Ammon's horn (tissue), 1 donor: ENCODE data around the gene UBE2D2.

ENCODE experiments used
- DNase-seq: peaks from one replicate; pipeline ENCODE4 v3.0.0-alpha.2; 2016; ENCODE audit warnings: low spot score

Gene UBE2D2

DNA sequence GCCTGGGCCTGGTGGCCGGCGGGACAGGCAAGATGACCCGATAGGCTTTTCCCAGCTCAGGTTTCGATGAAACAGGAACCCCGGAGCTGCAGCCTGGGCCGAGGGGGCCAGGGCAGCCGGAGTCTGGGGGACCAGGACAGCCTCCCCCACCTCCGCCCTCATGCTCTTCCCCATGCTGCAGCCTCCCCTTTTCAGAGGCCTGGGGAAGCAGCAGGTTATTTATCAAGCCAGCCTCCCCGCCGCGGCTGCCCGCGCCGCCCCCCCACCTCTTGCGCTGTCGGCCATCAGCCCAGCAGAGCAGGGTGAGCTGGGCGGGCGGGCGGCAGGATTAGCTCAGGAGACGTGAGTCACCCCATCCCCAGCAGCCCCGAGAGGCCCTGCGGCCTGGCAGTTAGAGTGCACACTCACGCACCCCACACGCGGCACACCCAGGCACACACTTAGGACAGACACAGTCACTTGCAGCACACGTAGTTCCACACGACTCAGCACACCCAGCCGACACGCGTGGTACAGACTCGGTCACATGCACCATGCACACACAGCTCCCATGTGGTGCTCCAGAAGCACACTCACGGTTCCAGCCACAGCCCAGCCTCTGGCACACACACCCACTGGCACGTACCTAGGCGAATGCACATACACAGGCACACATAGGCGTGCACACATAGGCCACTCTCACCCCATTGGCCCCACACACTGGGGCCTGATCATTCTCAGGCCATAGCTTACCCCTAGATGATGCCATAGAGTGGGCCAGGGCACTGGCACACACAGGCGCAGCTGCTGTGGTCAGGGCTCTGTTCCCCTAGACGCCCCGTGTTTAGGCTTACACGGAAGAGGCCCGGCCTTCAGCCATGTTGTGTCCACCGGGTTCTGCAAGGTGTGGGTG lies 100.0 kb downstream of the UBE2D2 start:
- peak; percentile 88 for DNase-seq

DNA sequence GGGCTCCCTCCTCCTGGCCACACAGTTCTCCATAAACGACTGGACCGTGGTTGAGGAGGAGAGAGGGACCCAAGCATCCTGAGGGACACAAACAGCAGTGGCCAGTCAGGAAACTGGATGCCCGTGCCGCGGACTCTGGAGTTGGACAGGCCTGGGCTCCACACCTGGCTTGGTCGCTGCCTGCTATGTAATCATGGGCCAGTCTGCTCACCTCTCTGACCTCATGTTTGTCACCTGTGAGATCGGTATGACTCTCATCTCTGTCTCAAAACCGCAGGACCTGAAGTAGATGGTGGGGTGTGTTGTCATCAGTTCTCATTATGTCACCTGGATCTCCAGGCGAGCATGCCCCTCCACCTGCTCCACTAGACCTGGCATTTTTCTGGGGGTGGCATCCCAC lies 101.5 kb downstream of the UBE2D2 start:
- DNase-seq = no peak

DNA sequence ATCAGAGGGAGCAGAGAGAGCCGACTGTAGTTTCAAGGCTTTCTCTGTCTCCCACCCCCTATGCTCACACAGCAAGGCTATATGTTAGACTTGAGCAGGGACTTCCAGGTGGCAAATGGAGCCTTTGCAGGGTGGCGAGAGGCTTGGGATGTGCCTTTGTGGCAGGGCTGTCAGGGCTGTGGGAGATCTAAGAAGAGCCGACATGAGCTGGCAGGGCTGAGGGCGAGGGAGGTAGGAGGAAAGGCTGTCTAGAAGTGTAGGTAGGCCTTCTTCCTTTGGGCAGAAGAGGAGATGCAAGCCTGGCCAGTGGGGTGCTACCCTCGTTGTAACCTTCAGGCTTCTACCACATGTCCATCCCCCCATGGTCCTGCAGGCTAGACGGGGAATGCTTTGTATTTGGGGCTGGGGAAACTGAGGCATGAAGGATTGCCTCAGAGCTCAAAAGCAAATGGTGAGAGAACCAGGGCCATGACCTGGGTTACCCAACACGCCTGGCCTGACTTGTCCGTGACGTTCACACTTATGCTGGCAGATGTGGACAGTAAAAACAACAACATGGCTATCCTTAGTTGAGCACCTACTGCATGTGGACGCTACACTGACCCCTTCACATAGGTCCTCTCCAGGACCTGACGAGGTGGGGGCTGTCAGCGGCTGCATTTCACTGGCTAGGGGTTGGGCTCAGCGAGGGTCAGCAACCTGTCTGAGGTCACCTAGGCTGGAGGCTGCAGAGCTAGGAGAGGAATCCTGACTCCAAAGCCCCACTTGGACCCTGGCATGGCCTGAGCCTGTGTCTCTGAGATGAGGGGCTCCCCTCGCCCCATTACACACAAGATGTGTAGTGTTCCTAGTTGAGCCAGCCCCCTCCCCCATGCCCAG lies 102.3 kb downstream of the UBE2D2 start:
- DNase-seq = no peak

DNA sequence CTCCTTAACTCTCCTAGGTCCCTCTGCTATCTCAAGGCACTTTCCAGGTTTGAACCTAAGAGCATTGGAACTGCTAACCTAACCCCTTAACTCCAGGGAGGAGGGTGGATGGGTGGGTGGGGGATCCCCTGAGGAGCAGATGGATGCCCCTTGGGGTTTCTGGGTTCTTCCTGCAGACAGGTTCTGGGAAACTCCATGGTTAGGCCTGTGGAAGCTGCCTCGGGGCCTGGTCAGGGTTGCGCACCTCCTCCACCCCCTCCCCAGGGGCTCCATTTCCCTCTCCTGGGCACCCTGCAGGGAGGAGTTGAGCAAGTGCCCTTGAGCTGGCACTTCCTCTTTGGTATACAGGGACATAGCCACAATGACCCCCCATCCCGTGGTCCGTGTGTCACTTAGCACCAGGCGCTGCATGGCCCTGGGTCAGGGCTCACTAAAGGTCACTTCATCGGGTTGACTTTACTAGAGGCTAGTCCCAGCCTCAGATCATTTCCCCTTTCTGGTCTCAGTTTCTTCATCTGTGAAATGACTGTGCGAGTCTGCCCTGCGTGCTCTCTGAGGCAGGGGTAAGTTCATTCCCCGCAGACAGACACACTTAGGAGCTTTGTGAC lies 103.1 kb downstream of the UBE2D2 start:
- DNase-seq = peak; percentile 67

DNA sequence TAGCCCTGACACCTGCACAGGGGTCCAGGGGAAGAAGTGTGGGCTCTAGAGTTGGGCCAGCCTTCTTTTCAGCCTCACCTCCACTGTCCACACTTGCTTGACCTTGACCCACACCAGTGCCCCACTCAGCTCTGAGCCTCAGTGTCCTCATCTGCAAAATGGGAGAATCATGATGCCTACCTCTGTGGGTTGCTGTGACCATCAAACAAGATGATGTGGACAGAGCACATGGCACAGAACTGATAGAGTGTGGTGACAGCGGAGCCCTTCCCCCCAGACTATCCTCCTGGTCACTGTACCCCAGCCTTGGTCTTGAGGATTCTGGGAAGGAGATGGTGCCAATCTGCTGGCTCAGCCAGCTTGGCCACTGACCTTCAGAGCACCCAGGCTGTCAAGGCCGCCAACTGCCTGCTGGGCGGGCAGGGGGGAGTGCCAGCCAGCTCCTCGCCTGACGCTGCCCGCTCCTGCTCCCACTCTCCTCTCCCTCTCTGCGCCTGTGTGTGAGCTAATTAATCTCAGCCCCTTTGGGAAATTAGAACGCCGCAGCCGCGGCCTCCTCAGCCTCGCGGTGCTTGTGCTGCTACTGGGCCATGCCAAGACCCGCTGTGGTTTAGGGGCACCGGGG lies 103.7 kb downstream of the UBE2D2 start:
- DNase-seq = peak; percentile 80

DNA sequence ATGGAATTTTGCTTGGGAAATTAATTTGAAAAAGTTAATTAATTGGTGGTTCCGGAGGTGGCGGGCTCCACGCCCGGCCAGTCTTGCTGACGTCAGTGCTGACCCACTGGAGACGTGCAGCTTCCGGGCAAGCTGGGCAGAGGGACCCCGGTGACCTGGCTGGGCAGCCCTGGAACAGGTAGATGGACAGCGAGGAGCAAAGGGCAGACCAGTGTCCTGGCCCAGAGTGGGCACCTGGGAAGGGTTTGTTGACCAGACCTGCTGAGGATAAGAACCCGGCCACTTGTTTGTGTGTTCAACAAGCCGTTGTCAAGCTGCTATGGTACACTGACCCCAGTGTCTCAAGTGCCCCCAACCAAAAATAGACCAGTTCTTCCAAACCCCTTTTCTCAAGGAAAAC lies 104.5 kb downstream of the UBE2D2 start:
- no peak for DNase-seq

DNA sequence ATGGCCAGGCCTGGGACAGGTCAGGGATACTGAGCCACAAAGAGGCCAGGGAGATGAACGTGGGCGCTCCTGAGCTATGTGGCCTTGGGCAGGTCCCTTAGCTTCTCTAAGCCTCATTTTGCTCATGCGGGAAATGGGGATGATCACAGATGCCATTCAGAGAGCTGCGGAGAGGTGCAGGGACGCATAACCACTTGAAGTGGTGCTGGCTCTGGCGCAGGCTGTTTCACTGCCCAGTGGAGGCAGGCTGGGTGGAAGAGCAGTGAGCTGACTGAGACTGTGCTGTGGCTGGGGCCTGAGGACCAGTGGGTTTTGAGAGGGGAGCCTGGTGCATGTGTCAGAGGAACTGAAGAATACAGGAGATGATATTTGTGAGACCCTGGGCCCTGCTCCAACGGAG lies 105.4 kb downstream of the UBE2D2 start:
- DNase-seq = peak; percentile 22

DNA sequence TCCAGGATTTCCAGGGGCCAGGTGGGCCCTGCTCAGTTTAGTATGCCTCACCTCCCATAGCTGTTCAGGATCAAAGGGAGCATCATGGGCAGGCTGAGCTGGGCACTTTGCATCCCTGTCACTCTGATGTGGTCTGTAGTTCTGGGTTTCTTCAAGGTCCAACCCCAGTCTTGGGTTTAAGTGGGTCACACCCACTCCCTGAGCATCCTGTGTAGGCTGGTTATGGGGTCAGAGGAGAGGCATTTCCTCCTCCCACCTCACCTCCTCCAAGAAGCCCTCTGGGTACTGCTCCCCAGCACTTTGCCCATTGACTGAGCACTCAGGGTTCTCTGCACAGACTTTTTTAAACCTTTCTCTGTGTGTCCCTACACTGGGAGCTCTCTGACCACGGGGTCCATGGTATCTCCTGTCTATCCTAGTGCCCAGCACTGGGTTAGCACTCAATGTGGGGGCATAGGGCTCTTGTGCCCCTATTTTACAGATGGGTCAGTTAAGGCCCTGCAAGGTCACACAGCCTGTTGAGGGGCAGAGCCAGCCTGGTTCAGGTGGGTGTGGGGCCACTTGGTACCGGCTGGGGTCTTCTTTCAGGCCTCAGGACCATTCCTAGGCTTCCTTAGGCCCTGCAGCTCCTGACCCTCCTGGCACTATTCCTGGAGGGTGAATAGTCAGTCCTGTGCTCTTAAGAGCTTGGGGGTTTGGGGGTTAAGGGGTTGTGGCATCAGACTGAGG lies 106.0 kb downstream of the UBE2D2 start:
- DNase-seq = no peak

DNA sequence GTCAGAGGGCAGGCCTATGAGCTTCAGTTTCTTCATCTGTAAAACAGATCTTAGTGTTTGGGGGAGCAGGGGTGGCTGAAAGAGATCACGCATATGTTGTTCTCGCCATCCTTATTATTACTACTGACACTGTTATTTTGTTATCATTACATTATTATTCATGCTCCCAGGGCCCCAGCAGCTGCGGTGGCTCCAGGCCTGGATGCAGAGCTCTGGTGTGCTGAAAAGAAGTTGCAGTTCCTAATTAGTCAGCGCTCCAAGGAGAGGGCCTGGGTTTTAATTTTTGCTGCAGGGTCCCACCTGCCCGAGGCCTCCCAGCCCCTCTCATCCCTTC lies 106.6 kb downstream of the UBE2D2 start:
- no peak for DNase-seq

DNA sequence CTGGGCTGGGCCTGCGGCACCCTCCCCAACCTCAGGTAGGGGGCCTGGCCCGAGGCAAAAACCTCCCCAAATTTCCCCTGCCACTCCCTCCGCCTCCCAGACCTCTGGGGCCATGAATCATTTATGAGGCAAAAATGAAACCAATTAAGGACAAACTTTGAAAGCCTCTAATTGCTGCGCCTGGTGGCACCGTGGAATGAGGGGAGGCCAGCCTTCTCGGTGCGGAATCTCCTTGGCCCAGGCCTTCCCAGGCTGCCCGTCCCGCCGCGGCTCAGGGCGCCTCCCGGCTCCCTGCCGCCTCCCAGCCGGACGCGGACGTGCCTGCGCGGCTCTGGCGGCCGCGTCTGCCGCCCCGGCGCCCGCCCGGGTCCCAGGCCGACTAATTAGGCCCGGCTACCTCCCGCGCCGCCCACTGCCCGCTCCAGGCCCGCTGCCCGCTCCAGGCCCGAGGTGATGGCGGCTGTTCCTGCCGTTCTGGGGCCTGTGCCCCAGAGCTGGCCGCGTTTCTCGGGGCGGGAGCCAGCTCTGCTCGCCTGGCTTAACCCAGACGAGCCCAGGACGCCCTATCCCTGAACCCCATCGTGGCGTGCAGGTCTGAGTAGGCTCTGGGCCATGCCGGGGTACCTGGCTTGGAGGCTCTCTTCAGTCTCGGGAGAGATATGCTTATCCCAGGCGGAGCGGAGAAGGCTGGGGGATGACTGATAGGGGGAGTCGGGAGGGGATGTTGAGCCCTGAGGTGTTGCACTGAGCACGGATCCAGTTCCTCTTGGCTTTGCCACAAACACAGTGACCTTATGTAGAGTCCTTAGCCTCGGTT lies 107.1 kb downstream of the UBE2D2 start:
- no peak for DNase-seq

DNA sequence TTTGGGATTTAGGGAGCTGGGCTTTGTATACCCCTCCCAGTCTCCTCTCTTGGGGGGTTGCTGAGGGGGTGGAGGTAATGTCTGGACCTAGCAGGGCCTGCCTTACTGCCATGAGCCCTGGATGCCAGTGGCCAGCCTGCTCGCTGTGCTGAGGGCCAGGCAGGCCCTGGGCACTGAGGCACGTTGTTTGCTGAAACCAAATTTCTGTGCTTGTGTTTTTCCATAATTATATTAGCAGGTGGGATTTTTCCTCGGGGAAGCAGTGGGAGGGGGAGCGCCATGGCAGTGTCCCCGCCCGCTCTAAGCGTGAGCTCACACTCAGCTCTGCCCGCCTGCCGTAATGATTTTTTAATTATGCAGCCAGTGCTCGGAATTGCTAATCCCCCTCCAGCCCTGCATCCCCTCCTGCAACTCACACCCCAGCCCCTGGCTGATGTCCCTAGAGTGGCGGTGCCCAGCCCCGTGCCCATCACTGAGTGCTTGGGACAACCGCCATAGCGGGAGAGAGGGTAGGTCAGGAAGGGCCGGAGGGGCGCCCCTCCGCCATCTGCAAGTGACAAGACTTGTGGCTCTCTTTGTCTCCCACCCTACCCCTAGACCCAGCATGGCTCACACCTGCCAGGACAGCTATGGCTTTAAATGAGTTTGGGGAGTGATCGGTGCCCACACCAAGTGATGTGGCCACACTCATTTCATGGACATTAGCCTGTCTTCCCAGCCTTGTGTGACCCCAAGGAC lies 108.0 kb downstream of the UBE2D2 start:
- DNase-seq = no peak

DNA sequence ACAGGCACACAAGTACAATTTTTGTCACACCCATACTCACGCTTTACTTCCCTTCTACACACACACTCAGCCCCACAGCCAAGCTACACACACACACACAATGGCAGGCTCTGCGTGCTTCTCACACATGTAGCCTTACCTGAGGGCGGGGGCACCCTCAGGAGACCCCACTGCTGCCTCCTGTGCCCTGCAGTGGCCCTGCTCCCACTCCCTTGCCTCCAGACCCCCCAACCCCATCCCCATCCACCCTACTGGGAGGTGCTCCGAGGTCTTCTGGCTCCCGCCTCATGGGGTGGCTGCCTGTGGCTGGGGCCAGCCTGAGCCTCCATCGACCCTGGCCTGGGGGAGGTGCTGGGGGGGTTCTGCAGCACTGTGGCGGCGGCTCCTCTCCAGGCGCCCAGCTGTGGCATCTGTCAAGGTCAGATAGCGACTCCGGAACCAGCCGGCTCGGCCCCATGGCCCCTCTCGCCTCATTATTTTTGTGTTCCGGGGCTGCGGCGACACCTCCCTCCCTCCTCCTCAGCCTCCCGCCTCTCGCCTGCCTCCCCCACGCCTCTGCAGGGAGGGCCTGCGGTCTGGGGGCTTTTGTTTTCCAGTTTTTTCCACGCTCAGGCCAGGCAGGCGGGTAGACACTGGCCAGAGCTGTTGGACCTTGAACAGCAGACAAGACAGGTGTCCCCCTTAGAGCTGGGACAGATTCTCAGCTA lies 108.7 kb downstream of the UBE2D2 start:
- no peak for DNase-seq

DNA sequence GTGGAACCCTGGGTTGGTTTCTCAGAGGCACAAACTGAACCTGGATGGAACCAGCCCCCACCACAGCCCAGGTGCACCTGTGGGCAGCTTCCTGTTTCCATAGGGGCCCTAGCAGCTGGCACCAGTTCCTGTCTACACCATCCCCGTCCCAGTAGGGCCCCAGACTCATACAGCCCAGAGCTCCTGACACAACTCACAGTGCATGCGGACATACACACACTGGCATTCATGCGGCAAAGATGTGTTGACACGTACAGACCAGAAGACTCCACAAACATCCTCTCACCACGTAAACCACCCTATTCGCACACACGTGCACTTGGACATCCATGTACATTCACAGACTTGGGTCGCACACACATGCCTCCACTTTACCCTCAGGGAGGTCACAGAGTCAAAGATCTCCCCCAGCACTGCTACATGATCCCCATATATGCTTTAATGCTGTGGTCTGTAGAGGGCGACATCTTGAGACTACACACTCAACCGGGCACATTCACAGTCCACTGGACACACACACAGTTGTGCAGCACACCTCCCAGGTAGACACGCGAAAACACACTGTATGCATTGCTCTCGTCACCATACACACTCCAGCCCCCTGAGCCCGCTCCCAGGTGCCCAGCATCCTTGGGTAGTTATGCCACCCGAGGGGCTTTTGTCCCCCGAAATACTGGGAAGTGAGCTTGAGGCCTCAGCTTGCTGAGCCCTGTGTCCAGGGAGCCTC lies 109.4 kb downstream of the UBE2D2 start:
- DNase-seq = no peak

DNA sequence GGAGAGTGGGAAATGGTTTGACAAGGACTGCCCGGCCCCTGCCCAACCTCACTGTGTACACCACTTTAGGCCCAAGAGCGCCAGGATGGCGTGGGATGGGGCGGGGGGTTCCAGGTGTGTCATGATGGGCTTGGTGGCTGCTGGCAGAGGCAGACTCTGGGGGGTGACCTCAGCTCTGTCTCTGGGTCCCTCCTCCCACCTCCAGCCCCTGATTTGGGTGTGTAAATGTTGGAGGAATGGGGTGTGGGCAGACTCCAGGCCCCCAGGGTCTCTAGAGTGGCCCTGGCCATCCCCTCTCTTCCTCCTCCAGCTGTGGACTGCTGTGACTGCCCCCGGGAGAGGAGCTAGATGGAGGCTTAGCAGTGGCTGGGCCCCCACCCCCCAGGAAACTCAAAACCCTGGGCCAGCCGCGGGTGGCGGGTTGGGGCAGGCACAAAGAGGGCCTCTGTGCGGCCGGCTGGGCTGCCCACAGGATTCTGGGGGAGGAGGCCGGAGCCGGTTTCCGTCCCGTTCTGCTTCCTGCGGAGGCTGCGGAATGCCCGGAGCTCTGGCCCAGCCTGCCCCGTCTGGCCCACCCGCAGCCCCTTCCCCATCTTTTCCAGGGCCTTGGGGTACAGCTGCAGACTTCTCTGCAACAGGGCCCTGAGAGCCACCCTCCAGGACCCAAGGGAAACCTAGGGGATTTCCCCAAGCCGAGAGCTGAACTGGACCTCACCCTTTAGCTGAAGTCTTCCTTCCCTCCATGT lies 110.1 kb downstream of the UBE2D2 start:
- peak; percentile 90 for DNase-seq

DNA sequence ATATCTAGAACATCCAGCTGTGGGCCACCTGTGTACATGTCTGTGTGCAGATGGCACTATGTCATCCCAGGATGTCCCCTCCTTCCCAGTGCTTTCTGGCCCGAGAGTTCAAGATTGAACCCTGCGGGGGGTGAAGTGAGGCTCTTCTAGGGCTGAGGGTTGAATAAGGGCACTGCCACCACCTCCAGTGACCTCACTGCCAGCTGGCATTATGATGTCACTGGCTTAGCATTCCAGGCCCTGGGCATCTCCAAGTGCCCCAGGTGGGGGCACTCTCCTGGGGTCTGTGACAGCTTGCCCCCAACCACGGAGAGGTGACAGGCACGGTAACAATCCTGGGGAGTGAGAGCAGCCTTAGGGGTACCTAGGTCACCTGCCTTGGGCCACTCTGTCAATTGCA lies 114.1 kb downstream of the UBE2D2 start:
- no peak for DNase-seq

DNA sequence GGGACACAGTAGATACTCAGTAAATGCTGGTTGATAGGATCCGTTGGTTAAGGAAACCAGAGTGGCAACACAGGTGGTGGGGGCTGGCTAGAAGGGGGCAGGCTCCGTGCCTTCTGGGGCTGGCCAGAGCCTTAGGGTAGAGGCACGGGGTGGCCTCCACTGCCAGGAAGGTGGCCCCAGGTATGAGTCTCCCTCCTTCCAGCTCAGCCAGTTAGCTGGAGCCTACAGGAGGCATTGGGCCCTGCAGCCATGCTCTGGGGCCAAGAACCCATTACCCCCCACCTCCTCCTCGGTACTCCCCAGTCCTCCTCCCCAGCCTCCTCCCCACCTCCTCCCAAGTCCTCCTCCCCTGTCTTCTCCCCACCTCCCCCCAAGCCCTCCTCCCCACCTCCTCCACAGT lies 114.7 kb downstream of the UBE2D2 start:
- DNase-seq = no peak

DNA sequence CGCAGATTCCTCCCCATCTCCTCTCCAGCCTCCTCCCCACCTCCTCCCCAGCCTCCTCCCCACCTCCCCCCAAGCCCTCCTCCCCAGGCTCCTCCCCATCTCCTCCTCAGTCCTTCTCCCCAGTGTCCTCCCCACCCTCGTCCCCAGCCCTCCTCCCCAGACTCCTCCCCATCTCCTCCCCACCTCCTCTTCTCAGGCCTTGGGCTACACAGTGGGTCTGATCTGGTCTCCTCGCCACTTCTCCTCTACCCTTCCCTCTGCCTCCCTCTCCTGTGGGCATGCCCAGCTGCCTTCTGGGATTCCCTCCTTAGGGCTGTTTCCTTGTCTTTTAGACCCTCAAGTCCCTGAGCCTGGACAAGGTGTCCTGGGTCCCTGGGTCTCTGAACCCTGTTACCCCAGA lies 115.3 kb downstream of the UBE2D2 start:
- peak; percentile 39 for DNase-seq
